Trophoblast cell (in vitro differentiated cells and primary cell): ENCODE measurements around the gene EPHB2.

Experiments used
- DNase-seq, 2 donors: peaks; one replicate each; pipeline ENCODE4 v3.0.0-alpha.2; 2016
- H2AFZ ChIP-seq: 2 replicates; pipeline ENCODE4 v1.6.1; 2013; ENCODE audit warnings: low read length, moderate library complexity, mild to moderate bottlenecking; ENCODE audit not compliant: insufficient read depth, poor library complexity
- H2AK5ac ChIP-seq: 2 replicates; pipeline ENCODE4 v1.6.1; 2013; ENCODE audit warnings: mild to moderate bottlenecking, low read length
- H2BK120ac ChIP-seq: 2 replicates; pipeline ENCODE4 v1.6.1; 2013; ENCODE audit warnings: low read length, mild to moderate bottlenecking, moderate library complexity; ENCODE audit not compliant: insufficient read depth, poor library complexity
- H2BK12ac ChIP-seq: 2 replicates; pipeline ENCODE4 v1.6.1; 2013; ENCODE audit warnings: mild to moderate bottlenecking, low read length, moderate library complexity
- H2BK5ac ChIP-seq: 2 replicates; pipeline ENCODE4 v1.6.1; 2013; ENCODE audit warnings: low read length, low read depth, moderate library complexity, mild to moderate bottlenecking; ENCODE audit not compliant: poor library complexity
- H3K14ac ChIP-seq: 2 replicates; pipeline ENCODE4 v1.6.1; 2013; ENCODE audit warnings: mild to moderate bottlenecking, low read length
- H3K18ac ChIP-seq: 2 replicates; pipeline ENCODE4 v1.6.1; 2013; ENCODE audit warnings: mild to moderate bottlenecking, low read length
- H3K23ac ChIP-seq: 2 replicates; pipeline ENCODE4 v1.6.1; 2013; ENCODE audit warnings: low read length
- H3K27ac ChIP-seq: 2 replicates; pipeline ENCODE4 v1.5.1; 2013; ENCODE audit warnings: low read depth, mild to moderate bottlenecking, inconsistent platforms, low read length, moderate library complexity
- H3K27me3 ChIP-seq: 2 replicates; pipeline ENCODE4 v1.6.1; 2013; ENCODE audit warnings: inconsistent platforms, mild to moderate bottlenecking, low read length, moderate library complexity; ENCODE audit not compliant: insufficient read depth
- H3K36me3 ChIP-seq, 2 experiments: 1 replicate in 1 of 2; 2 replicates in 1 of 2; pipeline ENCODE4 v1.6.1; 2013; ENCODE audit warnings: low read length in 2 of 2, mild to moderate bottlenecking in 2 of 2, moderate library complexity in 1 of 2; ENCODE audit not compliant: insufficient read depth in 2 of 2, control insufficient read depth in 1 of 2
- H3K4ac ChIP-seq: 2 replicates; pipeline ENCODE4 v1.6.1; 2013; ENCODE audit warnings: low read depth, mild to moderate bottlenecking, low read length, moderate library complexity
- H3K4me1 ChIP-seq, 2 experiments: 1 replicate in 1 of 2; 2 replicates in 1 of 2; pipeline ENCODE4 v1.6.1; 2013; ENCODE audit warnings: low read length in 2 of 2, mild to moderate bottlenecking in 2 of 2, moderate library complexity in 1 of 2; ENCODE audit not compliant: insufficient read depth in 2 of 2, control insufficient read depth in 1 of 2
- H3K4me2 ChIP-seq: 2 replicates; pipeline ENCODE4 v1.6.1; 2013; ENCODE audit warnings: inconsistent platforms, mild to moderate bottlenecking, low read length, moderate library complexity
- H3K4me3 ChIP-seq: 2 replicates; pipeline ENCODE4 v1.5.1; 2013; ENCODE audit warnings: mild to moderate bottlenecking, low read depth, low read length, inconsistent platforms
- H3K79me1 ChIP-seq: one replicate; pipeline ENCODE4 v1.6.1; 2013; ENCODE audit warnings: low read length
- H3K79me2 ChIP-seq: 2 replicates; pipeline ENCODE4 v1.6.1; 2013; ENCODE audit warnings: low read length, mild to moderate bottlenecking; ENCODE audit not compliant: control insufficient read depth, insufficient read depth, poor library complexity
- H3K9ac ChIP-seq: 2 replicates; pipeline ENCODE4 v1.6.1; 2013; ENCODE audit warnings: mild to moderate bottlenecking, low read length
- H3K9me3 ChIP-seq: 2 replicates; pipeline ENCODE4 v1.6.1; 2013; ENCODE audit warnings: low read depth, mild to moderate bottlenecking, control low read depth, inconsistent platforms, low read length; ENCODE audit not compliant: insufficient read depth
- H4K12ac ChIP-seq: 2 replicates; pipeline ENCODE4 v1.6.1; 2013; ENCODE audit warnings: low read depth, mild to moderate bottlenecking, low read length, moderate library complexity
- H4K8ac ChIP-seq: 2 replicates; pipeline ENCODE4 v1.6.1; 2013; ENCODE audit warnings: low read depth, mild to moderate bottlenecking, low read length, moderate library complexity
- H4K91ac ChIP-seq: one replicate; pipeline ENCODE4 v1.6.1; 2013; ENCODE audit warnings: low read depth, mild to moderate bottlenecking, low read length, moderate library complexity
- WGBS: extraction: QIAGEN DNeasy Blood & Tissue Kit; methylation state at CpG from one replicate; pipeline ENCODE4 v1.1.7; 2013; ENCODE audit warnings: missing lambda C conversion rate; ENCODE audit not compliant: insufficient read length, insufficient coverage; ENCODE audit errors: extremely low coverage; 5-methylcytosine and 5-hydroxymethylcytosine counted together

EPHB2 gene

DNA sequence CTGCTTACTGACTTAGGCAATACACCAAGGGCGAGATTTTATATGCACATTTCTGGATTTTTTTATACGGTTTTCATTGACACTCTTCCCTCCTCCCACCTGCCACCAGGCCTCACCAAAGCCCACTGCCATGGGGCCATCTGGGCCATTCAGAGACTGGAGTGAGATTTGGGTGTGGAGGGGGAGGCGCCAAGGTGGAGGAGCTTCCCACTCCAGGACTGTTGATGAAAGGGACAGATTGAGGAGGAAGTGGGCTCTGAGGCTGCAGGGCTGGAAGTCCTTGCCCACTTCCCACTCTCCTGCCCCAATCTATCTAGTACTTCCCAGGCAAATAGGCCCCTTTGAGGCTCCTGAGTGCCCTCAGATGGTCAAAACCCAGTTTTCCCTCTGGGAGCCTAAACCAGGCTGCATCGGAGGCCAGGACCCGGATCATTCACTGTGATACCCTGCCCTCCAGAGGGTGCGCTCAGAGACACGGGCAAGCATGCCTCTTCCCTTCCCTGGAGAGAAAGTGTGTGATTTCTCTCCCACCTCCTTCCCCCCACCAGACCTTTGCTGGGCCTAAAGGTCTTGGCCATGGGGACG lies 204.1 kb downstream of the EPHB2 start:
- no CpG with 5 or more reads among the region's 8 CpGs for WGBS
- Histone ChIP-seq H2AK5ac (no peak overlapping the region), H4K8ac (no peak overlapping the region), H3K4me1 (no peaks in the 10 kb centered on the region), H3K4me2 (no peak overlapping the region), H2BK12ac (no peak overlapping the region), H4K12ac (no peak overlapping the region), H3K14ac (no peak overlapping the region), H3K36me3 (no peaks in the 10 kb centered on the region), H2BK5ac (no peak overlapping the region), H3K27me3 (no peaks in the 10 kb centered on the region), H4K91ac (no peak overlapping the region), H3K79me2 (no peaks in the 10 kb centered on the region), H3K4ac (no peak overlapping the region), H2AFZ (no peak overlapping the region), H3K23ac (no peak overlapping the region), H3K18ac (no peak overlapping the region), H3K4me3 (no peak overlapping the region), H3K79me1 (no peaks in the 10 kb centered on the region), H2BK120ac (no peak overlapping the region), H3K27ac (no peak overlapping the region), H3K9me3 (no peaks in the 10 kb centered on the region), H3K9ac (no peak overlapping the region)
- DNase-seq, result no peak

DNA sequence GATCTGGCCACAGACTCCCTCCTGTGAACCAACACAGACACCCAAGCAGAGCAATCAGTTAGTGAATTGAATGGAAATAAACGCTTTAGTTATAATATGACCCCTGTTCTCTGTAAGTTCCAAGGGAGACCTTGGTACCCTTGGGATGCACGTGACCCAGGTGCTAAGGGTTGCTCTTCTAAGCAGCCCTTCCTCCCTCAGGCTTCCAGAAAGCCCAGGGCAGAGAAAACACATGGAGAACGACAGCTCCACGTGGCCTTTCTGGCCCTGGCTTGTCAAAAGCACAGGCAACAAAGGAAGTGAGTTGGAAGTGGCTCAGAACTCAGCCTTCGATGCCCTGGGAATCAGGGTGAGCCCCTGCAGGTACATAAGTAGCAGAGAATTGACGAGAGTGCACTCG lies 204.6 kb downstream of the EPHB2 start:
- WGBS, result no CpG with 5 or more reads among the region's 7 CpGs
- no peak overlapping the region for H2BK12ac ChIP-seq
- H3K27ac ChIP-seq, result no peak overlapping the region
- no peak overlapping the region for H2BK5ac ChIP-seq
- H4K8ac ChIP-seq, result no peak overlapping the region
- no peaks in the 10 kb centered on the region for H3K27me3 ChIP-seq
- H3K18ac ChIP-seq, result no peak overlapping the region
- H3K79me2 ChIP-seq, result no peaks in the 10 kb centered on the region
- no peaks in the 10 kb centered on the region for H3K4me1 ChIP-seq
- no peaks in the 10 kb centered on the region for H3K9me3 ChIP-seq
- no peak overlapping the region for H3K4me2 ChIP-seq
- no peaks in the 10 kb centered on the region for H3K36me3 ChIP-seq
- H3K14ac ChIP-seq, result no peak overlapping the region
- H3K9ac ChIP-seq, result no peak overlapping the region
- no peak for DNase-seq
- H2AK5ac ChIP-seq, result no peak overlapping the region
- H3K79me1 ChIP-seq, result no peaks in the 10 kb centered on the region
- H4K12ac ChIP-seq, result no peak overlapping the region
- no peak overlapping the region for H3K4me3 ChIP-seq
- H4K91ac ChIP-seq, result no peak overlapping the region
- no peak overlapping the region for H2AFZ ChIP-seq
- H3K23ac ChIP-seq, result no peak overlapping the region
- no peak overlapping the region for H3K4ac ChIP-seq
- no peak overlapping the region for H2BK120ac ChIP-seq

DNA sequence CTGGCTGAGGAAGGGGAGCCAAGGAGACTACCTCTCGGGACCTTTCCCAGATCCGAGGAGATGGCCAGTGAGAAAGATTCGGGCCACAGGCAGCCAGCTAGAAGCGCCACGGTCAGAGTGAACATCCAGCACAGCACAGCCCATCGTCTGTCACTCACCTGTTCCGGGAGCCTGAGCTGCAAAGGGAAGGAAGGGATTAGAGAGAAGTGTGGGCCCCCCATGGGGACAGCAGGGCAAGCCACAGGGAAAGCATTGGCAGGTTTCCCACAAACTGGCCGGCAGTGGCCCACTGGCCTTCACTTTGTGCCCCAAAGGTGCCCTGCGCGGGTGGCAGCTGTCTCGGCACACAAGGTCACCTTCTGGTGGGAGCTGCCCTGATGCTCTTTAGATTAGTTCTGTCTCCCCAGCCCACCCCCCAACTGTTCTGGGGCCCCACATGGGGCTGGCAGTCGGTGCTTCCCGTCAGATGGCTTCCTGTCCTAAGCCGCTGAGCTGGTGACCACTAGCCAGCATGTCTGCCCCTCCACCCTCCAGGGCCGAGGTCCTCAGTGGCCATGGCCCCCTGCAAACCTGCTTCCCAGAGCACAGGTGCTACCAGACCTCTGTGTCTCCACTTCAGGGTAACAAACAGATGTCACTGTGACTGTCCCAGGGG lies 205.3 kb downstream of the EPHB2 start:
- no peak overlapping the region for H2AFZ ChIP-seq
- H3K27ac ChIP-seq, result no peak overlapping the region
- no peak overlapping the region for H4K8ac ChIP-seq
- no peaks in the 10 kb centered on the region for H3K79me1 ChIP-seq
- no peak overlapping the region for H4K91ac ChIP-seq
- H2BK12ac ChIP-seq, result no peak overlapping the region
- H2BK120ac ChIP-seq, result no peak overlapping the region
- WGBS, result no CpG with 5 or more reads among the region's 15 CpGs
- H3K4me2 ChIP-seq, result no peak overlapping the region
- H3K14ac ChIP-seq, result no peak overlapping the region
- no peaks in the 10 kb centered on the region for H3K9me3 ChIP-seq
- H3K4me3 ChIP-seq, result no peak overlapping the region
- no peak for DNase-seq
- H4K12ac ChIP-seq, result no peak overlapping the region
- no peak overlapping the region for H3K4ac ChIP-seq
- H3K18ac ChIP-seq, result no peak overlapping the region
- no peaks in the 10 kb centered on the region for H3K4me1 ChIP-seq
- H3K23ac ChIP-seq, result no peak overlapping the region
- H3K79me2 ChIP-seq, result no peaks in the 10 kb centered on the region
- no peak overlapping the region for H3K9ac ChIP-seq
- no peaks in the 10 kb centered on the region for H3K36me3 ChIP-seq
- H2BK5ac ChIP-seq, result no peak overlapping the region
- no peak overlapping the region for H2AK5ac ChIP-seq
- no peaks in the 10 kb centered on the region for H3K27me3 ChIP-seq

DNA sequence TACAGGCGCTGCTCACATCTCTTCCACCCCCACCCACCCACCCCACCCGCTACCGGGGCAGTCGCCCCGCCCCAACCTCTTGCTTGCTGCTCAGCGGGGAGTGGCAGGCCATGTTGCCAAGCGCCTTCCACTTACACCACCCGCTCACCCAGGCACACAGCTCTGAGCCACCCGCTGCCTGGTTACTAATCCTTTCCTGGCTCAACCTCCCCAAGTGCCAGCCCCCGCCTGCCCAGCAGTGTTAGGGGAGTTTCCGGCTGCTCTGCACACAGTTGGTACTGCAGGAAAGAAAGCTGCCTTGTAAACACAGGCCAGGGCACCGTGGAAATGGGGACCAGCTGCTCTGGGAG lies 205.8 kb downstream of the EPHB2 start:
- no peaks in the 10 kb centered on the region for H3K27me3 ChIP-seq
- no peak overlapping the region for H2AK5ac ChIP-seq

More for the DNA sequence above, 205.8 kb downstream of the EPHB2 start:
- Histone ChIP-seq H3K4me1 (no peaks in the 10 kb centered on the region), H3K27ac (no peak overlapping the region), H3K18ac (no peak overlapping the region), H3K9me3 (no peaks in the 10 kb centered on the region), H3K9ac (no peak overlapping the region), H4K12ac (no peak overlapping the region), H3K79me1 (no peaks in the 10 kb centered on the region), H3K4me3 (no peak overlapping the region), H3K14ac (no peak overlapping the region), H4K8ac (no peak overlapping the region), H2BK5ac (no peak overlapping the region), H2BK12ac (no peak overlapping the region), H2BK120ac (no peak overlapping the region), H3K4ac (no peak overlapping the region), H3K36me3 (no peaks in the 10 kb centered on the region), H3K23ac (no peak overlapping the region), H2AFZ (no peak overlapping the region), H4K91ac (no peak overlapping the region), H3K4me2 (no peak overlapping the region), H3K79me2 (no peaks in the 10 kb centered on the region)
- DNase-seq, result no peak
- WGBS, result no CpG with 5 or more reads among the region's 12 CpGs
